ENCODE results near the gene CD2BP2.
A peak's percentile ranks its signal among the peaks of the same experiment; 100 is the strongest.

CD2BP2 gene

DNA sequence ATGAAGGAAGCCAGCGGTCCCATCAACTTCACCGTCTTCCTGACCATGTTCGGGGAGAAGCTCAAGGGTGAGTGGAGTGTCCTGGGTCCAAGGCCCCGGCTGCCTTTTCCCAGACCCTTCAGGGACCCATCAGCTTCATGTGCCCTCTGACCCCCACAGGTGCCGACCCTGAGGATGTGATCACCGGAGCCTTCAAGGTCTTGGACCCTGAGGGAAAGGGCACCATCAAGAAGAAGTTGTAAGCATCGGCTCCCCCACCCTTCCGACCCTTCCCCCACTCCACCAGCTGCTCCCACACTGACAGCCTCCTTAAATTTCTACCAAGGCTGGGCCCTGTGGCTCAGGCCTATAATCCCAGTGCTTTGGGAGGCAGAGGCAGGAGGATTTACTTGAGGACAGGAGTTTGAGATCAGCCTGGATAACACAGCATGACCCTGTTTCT is 21.4 kb upstream of the CD2BP2 start:
- Mint-ChIP-seq H3K27ac (peak overlapping the region; percentile 99 to 100 (median 99)), H3K36me3 (ENCODE audit: low read depth) (no peaks in the 10 kb centered on the region), H3K9me3 (no peaks in the 10 kb centered on the region), H3K4me1 (peaks cover 23% of the 10 kb centered on the region), H3K4me3 (peak overlapping the region; percentile 87 to 96 (median 88)), H3K27me3 (ENCODE audit: low read depth) (no peaks in the 10 kb centered on the region)
- no peak for TF ChIP-seq CTCF (IDR thresholded peaks at IDR 0.05; ENCODE audit: unreplicated experiment in 3 of 3)

GRCh38 chr16:30375864-30376263 is 20.8 kb upstream of the CD2BP2 start:
- peak overlapping the region; percentile 68 to 99 (median 99) for H3K27ac Mint-ChIP-seq
- H3K4me3 Mint-ChIP-seq, result peak overlapping the region; percentile 60 to 88 (median 87)
- no peaks in the 10 kb centered on the region for H3K27me3 Mint-ChIP-seq (ENCODE audit: low read depth)
- H3K9me3 Mint-ChIP-seq, result no peaks in the 10 kb centered on the region
- no peak for TF ChIP-seq CTCF (IDR thresholded peaks at IDR 0.05; ENCODE audit: unreplicated experiment in 3 of 3)
- peaks cover 28% of the 10 kb centered on the region for H3K4me1 Mint-ChIP-seq
- H3K36me3 Mint-ChIP-seq (ENCODE audit: low read depth), result no peaks in the 10 kb centered on the region

DNA sequence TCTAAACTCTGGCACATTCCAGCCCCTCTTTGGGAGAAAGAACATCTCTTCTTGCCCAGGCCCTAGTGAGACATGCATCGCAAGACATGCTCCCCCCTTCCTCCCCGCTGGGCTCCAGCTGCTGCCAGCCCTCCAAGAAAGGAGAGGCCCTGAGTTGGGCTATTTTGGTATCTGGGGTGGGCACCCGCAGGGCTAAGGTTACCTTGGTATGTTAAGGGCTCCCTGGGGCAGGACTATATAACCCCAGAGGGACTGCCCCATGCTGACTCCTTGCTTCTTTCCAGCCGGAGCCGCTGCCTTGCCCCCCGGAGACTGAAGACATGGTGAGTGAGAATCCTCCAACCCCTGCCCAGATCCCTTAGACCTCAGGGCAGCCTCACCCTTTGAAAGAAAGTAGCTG is 19.4 kb upstream of the CD2BP2 start, which contains the start of gene MYL11:
MYL11 (plus strand) TSS at position 265 of the 400 bp plus-strand sequence; CDS start at position 321, 56 bp downstream.
- Mint-ChIP-seq H3K27me3 (ENCODE audit: low read depth) (no peaks in the 10 kb centered on the region), H3K4me1 (peaks cover 19% of the 10 kb centered on the region), H3K36me3 (ENCODE audit: low read depth) (no peaks in the 10 kb centered on the region), H3K4me3 (peak within 1 kb of the TSS; percentile 60 to 88 (median 87)), H3K27ac (peak within 1 kb of the TSS; percentile 81 to 99 (median 99)), H3K9me3 (no peaks in the 10 kb centered on the region)
- no peak for TF ChIP-seq CTCF (IDR thresholded peaks at IDR 0.05; ENCODE audit: unreplicated experiment in 3 of 3)

DNA sequence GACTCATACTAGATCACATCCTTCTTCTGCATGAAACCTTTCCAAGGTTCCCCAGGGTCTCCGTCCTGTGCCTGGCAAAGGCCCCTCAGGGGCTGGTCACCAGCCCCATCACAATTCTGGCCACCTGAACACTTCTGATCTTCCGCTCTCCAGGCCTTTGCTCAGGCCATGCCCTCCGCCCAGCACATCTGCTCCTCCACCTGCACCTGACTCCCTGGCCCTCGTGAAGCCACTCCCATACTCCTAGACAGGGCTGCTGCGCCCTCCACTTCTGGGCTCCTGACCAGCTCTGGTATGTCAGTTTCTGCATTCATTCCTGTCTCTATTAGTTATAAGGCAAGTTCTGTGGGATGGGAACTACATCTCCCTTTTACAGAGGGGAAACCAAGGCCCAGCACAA is 17.6 kb upstream of the CD2BP2 start:
- peaks cover 27% of the 10 kb centered on the region for H3K4me1 Mint-ChIP-seq
- no peak for TF ChIP-seq CTCF (IDR thresholded peaks at IDR 0.05; ENCODE audit: unreplicated experiment in 3 of 3)
- no peaks in the 10 kb centered on the region for H3K27me3 Mint-ChIP-seq (ENCODE audit: low read depth)
- no peaks in the 10 kb centered on the region for H3K9me3 Mint-ChIP-seq
- H3K36me3 Mint-ChIP-seq (ENCODE audit: low read depth), result no peaks in the 10 kb centered on the region
- peak overlapping the region; percentile 71 to 87 (median 80) for H3K4me3 Mint-ChIP-seq
- peak overlapping the region; percentile 88 to 97 (median 92) for H3K27ac Mint-ChIP-seq

DNA sequence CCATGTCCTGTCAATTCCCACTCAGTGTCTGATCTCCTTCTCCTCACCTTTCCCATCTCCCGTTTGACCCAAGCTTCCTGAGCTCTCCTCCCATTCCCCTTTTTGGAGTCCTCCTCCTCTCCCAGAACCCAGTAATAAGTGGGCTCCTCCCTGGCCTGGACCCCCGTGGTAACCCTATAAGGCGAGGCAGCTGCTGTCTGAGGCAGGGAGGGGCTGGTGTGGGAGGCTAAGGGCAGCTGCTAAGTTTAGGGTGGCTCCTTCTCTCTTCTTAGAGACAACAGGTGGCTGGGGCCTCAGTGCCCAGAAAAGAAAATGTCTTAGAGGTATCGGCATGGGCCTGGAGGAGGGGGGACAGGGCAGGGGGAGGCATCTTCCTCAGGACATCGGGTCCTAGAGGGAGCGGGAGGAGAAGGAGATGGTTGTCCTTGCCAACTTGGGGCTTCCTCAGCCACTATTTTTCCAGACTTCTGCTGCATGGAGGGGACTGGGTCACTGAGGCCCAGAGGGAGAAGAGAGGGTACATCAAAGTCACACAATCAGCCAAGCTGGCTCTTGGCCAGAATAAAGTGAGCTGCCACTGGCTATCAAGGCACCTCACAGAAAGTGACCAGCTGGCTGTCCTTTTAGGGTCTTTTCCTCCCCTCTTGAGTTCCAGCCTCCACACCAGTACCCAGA is 17.1 kb upstream of the CD2BP2 start:
- H3K4me1 Mint-ChIP-seq, result peaks cover 28% of the 10 kb centered on the region
- no peaks in the 10 kb centered on the region for H3K9me3 Mint-ChIP-seq
- TF ChIP-seq CTCF (IDR thresholded peaks at IDR 0.05; ENCODE audit: unreplicated experiment in 3 of 3), result no peak
- H3K27me3 Mint-ChIP-seq (ENCODE audit: low read depth), result no peaks in the 10 kb centered on the region
- H3K36me3 Mint-ChIP-seq (ENCODE audit: low read depth), result peaks cover 3% of the 10 kb centered on the region
- H3K27ac Mint-ChIP-seq, result peak overlapping the region; percentile 88 to 97 (median 92)
- peak overlapping the region; percentile 80 to 87 (median 87) for H3K4me3 Mint-ChIP-seq

All from nephron (organoid).